Left kidney (tissue), 8 donors: ENCODE results near the gene NR3C2. TPM values are rescaled to one million over a fixed set of nuclear protein-coding genes. Genes with fewer than 3 reads are reported as not detected.

Experiments used
- DNase-seq: peaks from one replicate; pipeline ENCODE4 v3.0.0-alpha.2; 2013
- long read RNA-seq, 8 donors: transcript quantifications; one replicate each; lab custom pipeline, GENCODE V29; 2026
- polyA plus RNA-seq: library from polyadenylated mRNA; unstranded; fragments of 120-200 nt; gene quantifications from one replicate; pipeline ENCODE4 v1.2.1, GENCODE V29; 2013; ENCODE audit not compliant: insufficient read length

NR3C2 gene
- polyA plus RNA-seq = 16.2 TPM
- long read RNA-seq, donor 1, full-length matches to known transcripts = 3 of 8 reads
- long read RNA-seq, donor 1, partial matches to known transcripts = 5 of 8 reads
- long read RNA-seq, donor 1, other reads (novel, unspliced or antisense) = 0 of 8 reads
- long read RNA-seq, donor 2, partial matches to known transcripts = 0 of 1 reads
- long read RNA-seq, donor 2, other reads (novel, unspliced or antisense) = 0 of 1 reads
- long read RNA-seq, donor 3 = 0 reads
- long read RNA-seq, donor 4 = 0 reads
- long read RNA-seq, donor 5 = 0 reads
- long read RNA-seq, donor 6 = 0 reads
- long read RNA-seq, donor 7, full-length matches to known transcripts = 3 of 3 reads
- long read RNA-seq, donor 7, partial matches to known transcripts = 0 of 3 reads
- long read RNA-seq, donor 7, other reads (novel, unspliced or antisense) = 0 of 3 reads
- long read RNA-seq, donor 8, full-length matches to known transcripts = 3 of 3 reads
- long read RNA-seq, donor 8, partial matches to known transcripts = 0 of 3 reads
- long read RNA-seq, donor 8, other reads (novel, unspliced or antisense) = 0 of 3 reads

GRCh38 chr4:148441986-148442831, at the start of gene NR3C2:
Gene NR3C2, minus strand, starts transcription at chr4:148442414.
- DNase-seq = peak; percentile 99

GRCh38 chr4:148487181-148487580, 45.0 kb upstream of the NR3C2 start:
- DNase-seq = no peak

GRCh38 chr4:148481636-148482035, 39.4 kb upstream of the NR3C2 start:
- DNase-seq = no peak

GRCh38 chr4:148477276-148477675, 35.1 kb upstream of the NR3C2 start:
- DNase-seq = no peak

- DNase-seq = no peak
Measured at GRCh38 chr4:148469938-148470337, 27.7 kb upstream of the NR3C2 start.

- no peak for DNase-seq
Measured at GRCh38 chr4:148454835-148455234, 12.6 kb upstream of the NR3C2 start.

- DNase-seq = no peak
Measured at GRCh38 chr4:148453833-148454232, 11.6 kb upstream of the NR3C2 start.

GRCh38 chr4:148452970-148453369, 10.8 kb upstream of the NR3C2 start:
- no peak for DNase-seq

- no peak for DNase-seq
Measured at GRCh38 chr4:148449921-148450320, 7.7 kb upstream of the NR3C2 start.

- no peak for DNase-seq
Measured at GRCh38 chr4:148448141-148448540, 5.9 kb upstream of the NR3C2 start.

GRCh38 chr4:148447681-148448080, 5.5 kb upstream of the NR3C2 start:
- no peak for DNase-seq

- DNase-seq = no peak
Measured at GRCh38 chr4:148445860-148446330, 3.7 kb upstream of the NR3C2 start.

GRCh38 chr4:148445071-148445859, 3.1 kb upstream of the NR3C2 start:
- DNase-seq = peak; percentile 52

- no peak for DNase-seq
Measured at GRCh38 chr4:148444296-148445070, 2.3 kb upstream of the NR3C2 start.

- no peak for DNase-seq
Measured at GRCh38 chr4:148443512-148444295, 1.5 kb upstream of the NR3C2 start.

- DNase-seq = no peak
Measured at GRCh38 chr4:148442832-148443511, 758 bp upstream of the NR3C2 start.

- no peak for DNase-seq
Measured at GRCh38 chr4:148441624-148441985, 609 bp downstream of the NR3C2 start.

GRCh38 chr4:148438047-148438446, 4.2 kb downstream of the NR3C2 start:
- DNase-seq = no peak

GRCh38 chr4:148437439-148437838, 4.8 kb downstream of the NR3C2 start:
- no peak for DNase-seq

GRCh38 chr4:148436512-148436911, 5.7 kb downstream of the NR3C2 start:
- no peak for DNase-seq
